ENCODE results near the gene BCL10.
"Not testable (repeated sequence)": the region's sequence is repeated elsewhere in the genome, so short reads cannot be mapped to it uniquely, and the experiment has no call there.

Gene BCL10

DNA sequence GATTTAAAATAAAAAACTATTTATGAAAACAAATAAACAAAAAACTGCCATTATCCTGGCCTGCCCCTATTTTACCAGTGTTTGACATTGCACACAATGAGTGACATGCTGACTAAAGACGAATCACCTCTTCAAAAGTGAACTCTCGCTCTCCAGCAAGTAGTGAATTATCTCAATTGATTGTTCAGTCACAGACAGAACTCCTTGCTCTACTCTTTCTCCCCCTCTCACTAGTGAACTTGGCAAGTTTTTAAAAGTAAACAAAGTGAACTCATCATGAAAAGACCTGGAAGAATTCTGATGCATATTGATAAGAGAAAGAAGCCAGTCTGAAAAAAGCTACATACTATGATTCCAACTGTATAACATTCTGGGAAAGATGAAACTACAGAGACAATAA, 12.3 kb downstream of the BCL10 start:
- peak; percentile 45 for DNase-seq (ENCODE audit: low read depth)

GRCh38 chr1:85262985-85263384, 13.4 kb downstream of the BCL10 start:
- no peak for DNase-seq (ENCODE audit: low read depth)

DNA sequence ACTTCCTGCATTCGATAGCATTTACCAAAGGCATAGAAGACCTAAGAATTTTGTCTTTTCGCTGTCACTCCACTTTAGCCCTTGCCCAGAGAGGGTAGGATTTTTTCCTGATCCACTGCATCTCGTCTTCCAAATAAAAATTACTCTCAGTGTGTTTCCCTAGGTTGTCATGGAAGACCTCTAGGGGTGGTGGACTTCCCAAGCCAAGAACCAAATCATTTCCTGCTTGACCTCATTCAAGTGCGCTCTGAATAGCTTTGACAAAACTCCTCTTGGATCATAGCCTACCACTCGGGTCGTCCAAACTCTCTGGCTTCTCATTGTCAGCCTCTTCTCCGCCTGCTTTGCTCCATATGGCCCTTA, 16.5 kb downstream of the BCL10 start:
- DNase-seq (ENCODE audit: low read depth) = peak; percentile 52

- DNase-seq (ENCODE audit: low read depth) = peak; percentile 90
Measured at GRCh38 chr1:85259118-85259911, 17.1 kb downstream of the BCL10 start, which contains the start of gene C1orf52. C1orf52 (minus strand) TSS chr1:85259662; CDS start chr1:85259633, 29 bp downstream.

DNA sequence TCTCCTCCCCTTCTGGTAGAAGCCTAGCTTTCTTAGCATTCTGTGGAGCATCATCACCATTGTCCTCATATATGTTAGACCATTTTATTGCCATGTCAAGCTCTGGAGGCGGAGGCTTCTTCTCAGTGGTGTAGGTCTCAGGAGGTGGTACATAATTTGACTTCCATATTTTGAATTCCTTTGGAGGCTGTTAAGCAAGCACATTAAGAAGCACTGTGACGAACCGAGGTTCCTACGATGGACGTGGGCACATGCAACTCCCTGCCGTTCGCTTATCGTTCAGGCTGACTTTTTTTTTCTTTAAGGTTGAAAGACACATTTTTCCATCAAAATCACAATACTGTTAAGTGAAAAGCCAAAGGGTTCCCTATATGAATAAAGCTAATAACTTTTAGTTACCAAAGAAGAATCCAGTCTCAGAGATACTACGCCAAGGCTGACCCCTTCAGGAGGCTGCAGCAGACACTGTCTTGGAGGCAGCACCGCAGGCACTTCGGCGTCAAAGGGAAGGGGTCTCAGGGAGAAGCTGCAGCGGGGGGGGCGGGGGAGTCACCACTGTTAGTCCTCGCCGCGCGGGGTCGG, 17.8 kb downstream of the BCL10 start:
- peak; percentile 61 for DNase-seq (ENCODE audit: low read depth)

DNA sequence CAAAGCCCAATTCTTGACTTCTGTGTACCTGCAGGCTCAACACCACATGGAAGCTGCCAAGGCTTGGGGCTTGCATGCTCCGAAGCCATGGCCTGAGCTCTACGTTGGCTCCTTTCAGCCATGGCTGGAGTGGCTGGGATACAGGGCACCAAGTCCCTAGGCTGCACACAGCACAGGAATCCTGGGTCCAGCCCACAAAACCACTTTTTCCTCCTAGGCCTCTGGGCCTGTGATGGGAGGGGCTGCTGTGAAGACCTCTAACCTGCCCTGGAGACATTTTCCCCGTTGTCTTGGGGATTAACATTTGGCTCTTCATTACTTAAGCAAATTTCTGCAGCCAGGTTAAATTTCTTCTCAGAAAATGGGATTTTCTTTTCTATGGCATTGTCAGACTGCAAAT, 27.4 kb downstream of the BCL10 start:
- DNase-seq (ENCODE audit: low read depth) = not testable (repeated sequence)

DNA sequence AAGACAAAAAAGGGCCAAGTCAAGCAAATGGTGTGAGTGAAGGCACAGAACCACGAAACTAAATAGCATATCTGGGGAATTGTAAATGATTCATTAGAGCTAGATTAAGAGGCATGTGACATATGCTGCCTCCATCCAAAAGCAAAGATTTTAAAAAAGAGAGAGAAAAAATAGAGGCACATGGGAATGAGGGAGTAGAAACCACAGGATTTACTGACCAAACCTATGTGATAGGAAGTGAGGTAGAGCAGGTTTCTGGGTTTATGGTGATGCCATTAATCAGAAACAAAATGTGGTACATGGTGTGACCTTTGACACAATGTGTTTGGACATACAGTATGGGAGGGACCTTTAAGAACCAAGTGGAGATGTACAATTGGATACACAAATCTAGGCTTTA, 30.5 kb downstream of the BCL10 start:
- no peak for DNase-seq (ENCODE audit: low read depth)

DNA sequence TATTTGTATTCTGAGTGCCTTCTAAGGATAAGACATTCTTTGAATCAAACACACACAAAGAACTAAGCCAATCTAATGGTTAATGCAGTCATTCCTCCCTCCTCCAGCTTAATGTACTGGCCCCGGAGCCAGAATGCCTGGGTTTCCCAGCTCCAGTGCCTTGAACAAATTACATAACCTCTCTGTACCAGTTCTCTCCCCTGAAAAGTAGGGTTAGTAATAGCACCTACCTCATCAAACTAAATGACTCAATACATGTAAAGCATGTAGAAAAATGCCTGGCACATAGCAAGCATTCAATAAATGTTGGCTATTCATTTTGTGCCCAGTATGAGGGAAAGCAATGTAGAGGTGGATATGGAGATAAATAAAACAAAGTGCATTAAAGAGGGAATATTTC, 31.0 kb downstream of the BCL10 start:
- DNase-seq (ENCODE audit: low read depth) = peak; percentile 46

- peak; percentile 83 for DNase-seq (ENCODE audit: low read depth)
Measured at GRCh38 chr1:85244271-85245061, 32.0 kb downstream of the BCL10 start.

GRCh38 chr1:85243372-85243771, 33.1 kb downstream of the BCL10 start:
- no peak for DNase-seq (ENCODE audit: low read depth)

DNA sequence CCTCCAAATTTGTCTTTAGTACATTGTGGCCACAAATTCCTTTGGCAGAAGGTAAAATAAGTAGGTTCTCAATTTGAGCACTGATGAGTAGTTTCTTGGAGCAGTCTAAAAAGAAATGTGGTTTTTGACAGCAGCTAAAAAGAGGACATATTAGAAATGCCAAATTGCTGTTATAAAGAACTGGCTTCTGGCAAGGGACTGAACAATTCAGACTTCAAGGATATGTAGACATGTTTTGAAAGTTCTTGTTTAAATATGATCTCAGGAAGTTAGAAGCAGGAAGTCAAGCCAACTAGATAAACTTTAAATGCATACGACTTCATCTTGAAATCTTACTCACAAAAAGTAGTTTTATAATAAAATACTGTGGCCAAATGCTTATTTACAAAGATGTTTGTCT, 35.8 kb downstream of the BCL10 start:
- peak; percentile 21 for DNase-seq (ENCODE audit: low read depth)

DNA sequence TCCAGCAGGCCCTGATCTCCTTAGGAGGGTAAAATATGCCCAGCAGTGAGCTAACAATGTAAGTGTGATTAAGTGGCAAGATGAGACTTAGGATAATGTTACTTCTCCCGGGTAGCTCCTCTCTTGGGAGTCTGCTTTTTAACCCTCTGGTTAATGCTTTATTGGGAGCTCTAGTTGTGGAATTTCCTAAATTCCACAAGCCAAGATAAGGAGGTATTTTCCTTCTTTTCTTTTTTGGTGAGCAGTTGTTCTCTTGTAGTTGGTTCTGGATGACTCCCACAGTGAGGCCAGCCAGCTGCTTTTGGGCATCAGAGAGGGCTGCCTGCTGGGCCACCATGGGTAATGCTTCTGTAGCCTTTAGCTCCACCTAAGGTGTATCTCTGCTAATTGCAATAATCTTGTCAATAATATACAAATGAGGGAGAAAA, 36.2 kb downstream of the BCL10 start:
- DNase-seq (ENCODE audit: low read depth) = peak; percentile 54

DNA sequence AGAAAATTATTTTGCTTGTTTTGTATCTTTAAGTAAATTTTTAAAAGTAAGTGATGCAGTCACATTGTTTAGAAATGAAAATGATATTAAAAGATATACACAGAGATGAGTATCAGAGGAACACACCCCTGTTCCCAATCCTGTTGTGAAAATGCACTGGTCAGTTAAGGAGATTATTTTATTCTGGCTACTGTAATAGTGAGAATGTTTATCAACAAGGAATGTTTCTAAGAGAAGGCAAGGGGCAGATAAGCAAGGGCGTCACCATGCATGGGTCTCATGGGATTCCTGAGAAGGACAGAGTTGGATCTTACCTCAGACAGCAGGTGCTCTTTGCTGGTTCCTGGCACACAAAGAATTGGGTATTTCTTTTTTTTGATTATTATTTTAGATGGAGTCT, 38.8 kb downstream of the BCL10 start:
- DNase-seq (ENCODE audit: low read depth) = no peak

DNA sequence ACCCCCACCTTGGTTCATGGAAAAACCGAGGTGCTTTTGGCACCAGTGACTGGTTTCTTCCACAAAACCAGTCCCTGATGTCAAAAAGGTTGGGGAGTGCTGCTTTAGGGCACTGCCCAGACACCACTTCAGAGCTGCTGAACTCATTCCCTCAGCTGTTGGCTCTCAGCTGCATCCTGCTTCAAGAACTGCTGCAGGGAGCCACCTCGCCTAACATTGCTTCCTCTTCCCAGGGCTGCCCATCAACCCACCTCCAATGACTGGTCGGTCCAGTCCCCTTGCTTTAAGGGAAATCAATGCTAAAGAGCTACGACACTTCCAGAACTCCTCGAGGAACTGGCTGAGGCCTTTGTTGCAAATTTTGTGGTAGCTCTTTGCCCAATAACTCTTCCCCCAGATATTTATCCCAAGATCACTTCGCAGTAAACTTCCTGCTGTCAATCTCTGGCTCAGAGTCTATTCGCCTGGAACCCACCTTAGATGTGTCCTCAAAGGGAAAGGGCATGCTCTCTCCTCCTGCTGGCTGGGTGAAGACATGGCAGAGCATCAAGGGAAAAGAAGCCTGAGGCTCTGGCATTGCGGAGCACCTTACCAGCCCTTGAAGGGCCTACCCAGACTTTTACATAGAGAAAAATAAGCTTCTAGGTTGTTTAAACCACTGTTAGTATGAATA, 46.0 kb downstream of the BCL10 start:
- DNase-seq (ENCODE audit: low read depth) = no peak

DNA sequence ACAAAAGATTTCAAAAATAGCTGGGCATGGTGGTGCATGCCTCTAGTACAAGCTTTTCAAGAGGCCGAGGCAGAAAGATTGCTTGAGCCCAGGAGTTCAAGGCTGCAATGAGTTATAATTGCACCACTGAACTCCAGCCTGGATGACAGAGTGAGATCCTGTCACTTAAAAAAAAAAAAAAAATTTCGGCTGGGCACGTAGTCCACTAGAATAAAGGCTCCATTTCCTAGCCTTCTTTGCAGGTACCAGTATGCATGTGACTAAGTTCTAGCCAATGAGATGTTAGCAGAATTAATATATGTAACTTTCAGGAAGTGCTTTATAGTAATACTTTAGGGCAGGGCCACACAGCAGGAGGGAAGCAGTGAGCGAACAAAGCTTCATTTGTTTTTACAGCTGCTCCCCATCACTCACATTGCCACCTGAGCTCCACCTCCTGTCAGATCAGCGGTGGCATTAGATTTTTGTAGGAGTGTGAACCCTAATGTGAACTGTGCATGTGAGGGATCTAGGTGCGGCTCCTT, 46.8 kb downstream of the BCL10 start:
- no peak for DNase-seq (ENCODE audit: low read depth)

DNA sequence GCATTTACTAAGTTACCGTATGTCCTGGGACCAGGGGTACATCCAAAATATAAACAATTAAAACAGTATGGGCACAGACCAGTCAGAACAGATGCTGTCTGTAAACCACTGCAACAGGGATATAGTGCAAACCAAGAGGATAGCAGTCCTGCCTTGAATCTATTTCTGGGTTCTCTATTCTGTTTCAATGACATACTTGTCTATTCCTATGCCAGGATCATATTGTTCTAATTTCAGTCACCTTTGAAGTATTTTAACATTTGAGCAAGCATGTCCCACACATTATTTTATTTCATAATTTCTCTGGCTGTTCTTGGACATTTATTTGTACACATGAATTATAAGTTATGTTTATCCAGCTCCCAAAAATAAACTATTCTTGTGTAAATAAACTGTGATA, 47.5 kb downstream of the BCL10 start:
- DNase-seq (ENCODE audit: low read depth) = no peak

DNA sequence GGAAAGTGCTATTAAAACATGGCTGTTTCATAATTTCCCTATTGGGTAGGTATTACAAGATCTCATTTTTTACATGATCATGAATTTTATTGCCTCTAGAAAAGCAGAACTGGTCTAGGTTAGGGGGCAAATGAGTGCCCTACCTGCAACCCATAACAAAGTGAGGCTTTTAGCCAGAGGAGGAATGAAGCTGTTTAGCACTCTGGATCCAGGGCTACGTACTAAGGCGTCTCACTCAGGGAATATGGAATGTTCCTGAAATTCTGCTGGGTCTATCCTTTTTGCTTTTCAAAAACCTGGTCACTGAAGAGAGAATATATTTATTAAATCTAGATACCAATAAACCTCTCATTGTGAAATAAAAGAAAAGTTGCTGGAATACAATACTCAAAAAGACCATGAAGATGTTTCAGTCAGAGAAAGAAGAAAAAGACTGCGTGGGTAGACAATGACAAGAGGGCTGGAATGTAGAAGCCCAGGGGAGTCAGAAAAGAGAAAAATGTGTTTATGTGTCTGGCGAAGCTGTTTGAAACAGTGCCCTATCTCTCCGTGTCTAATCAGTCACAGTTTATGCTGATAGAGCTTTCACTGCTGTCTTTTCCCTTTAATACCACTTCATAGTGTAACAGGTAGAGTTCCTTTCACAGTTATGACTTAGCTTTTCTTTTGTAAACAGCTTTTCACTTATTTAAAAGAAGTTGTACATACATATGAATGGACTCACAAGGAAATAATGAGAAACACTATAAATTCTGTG, 50.6 kb downstream of the BCL10 start:
- peak; percentile 30 for DNase-seq (ENCODE audit: low read depth)

- DNase-seq (ENCODE audit: low read depth) = peak; percentile 44
Measured at GRCh38 chr1:85224734-85225623, 51.5 kb downstream of the BCL10 start.

DNA sequence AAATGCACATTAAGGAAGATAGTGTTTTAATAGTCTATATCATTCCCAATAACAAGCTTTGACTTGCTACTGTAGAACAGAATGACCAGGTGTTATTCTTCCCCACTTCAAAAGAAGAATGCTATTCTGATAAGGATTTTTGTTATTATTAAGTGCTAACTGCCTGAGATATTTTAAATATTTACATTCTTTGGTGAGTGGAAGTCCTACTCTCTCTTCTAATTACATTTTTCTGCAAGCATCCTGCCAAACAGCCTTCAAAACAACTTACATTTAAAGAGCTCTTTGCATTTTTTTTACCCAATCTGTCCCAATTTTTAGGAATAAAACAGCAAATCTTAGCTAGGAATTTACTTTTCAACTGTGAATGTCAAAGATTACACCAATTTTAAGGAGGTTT, 52.1 kb downstream of the BCL10 start:
- no peak for DNase-seq (ENCODE audit: low read depth)

DNA sequence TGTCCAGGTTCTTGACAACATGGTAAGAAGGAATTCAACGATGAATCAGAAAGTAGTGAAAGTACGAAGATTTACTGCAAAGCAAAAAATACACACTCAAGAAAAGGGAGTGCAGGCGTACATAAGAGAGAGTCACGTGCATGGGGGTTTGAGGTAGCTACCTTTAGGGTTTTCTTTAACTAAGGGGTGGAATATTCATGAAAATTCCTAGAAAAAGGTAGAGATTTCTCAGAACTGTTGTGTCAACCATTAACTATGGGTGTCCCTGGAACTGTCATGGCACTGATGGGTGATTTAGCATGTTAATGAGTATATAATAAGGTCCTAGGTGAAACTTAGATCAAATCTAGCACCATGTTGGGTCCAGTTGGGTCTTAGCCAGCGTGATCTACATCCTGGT, 53.1 kb downstream of the BCL10 start:
- no peak for DNase-seq (ENCODE audit: low read depth)
